Measurements from ENCODE around the gene TUBGCP6. TPM values are rescaled to one million over a fixed set of nuclear protein-coding genes. Genes with fewer than 3 reads are reported as not detected.
A peak's percentile ranks its signal among the peaks of the same experiment; 100 is the strongest.

Gene TUBGCP6
- total and polyA plus RNA-seq, 2 donors from 2014 or later = 19.2 to 52.0 TPM

DNA sequence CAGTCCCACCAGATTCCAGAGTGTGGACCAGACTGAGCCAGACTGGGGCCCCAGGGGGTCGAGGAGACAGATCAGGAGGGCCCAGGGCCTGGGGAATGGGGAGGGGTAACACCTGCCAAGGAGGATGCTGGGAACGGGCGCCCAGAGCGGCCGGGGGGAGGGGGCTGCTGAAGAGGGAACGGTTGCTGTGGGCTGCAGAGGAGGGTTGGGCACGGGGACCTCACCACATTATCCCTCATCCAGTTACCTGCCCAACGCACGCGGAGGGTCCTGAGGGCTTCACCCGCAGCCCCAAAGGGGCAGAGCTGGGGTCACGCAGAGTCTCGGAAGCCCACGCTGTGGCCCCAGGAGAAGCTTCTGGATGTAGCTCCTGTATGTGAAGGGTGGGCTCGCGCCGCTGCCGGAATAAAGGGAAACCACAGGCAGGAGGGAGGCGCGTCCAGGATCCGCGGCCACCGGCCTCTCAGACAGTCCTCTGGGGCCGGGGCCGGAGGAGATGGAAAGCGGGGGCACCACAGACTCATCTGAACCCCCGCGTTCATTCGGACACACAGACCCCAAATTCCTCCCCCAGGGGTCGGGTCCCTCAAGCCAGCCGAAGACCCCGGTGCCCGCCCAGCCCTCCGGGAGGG lies 44.9 kb downstream of the TUBGCP6 start:
- Histone ChIP-seq H3K27me3 (ENCODE audit: control insufficient read depth, insufficient read depth, low read length) (no peaks in the 10 kb centered on the region), H3K36me3 (ENCODE audit: control insufficient read depth in 2 of 3, insufficient read depth in 3 of 3, low read length in 3 of 3) (peaks cover 0 to 5% (median 0%) of the 10 kb centered on the region in 3 donors), H3K27ac (ENCODE audit: low read depth in 2 of 2, low read length in 2 of 2) (peak overlapping the region in 1 of 2 donors; percentile 11), H3K9ac (ENCODE audit: low read length in 3 of 3) (peak overlapping the region in 2 of 3 donors; percentile 41 to 48), H3K4me3 (ENCODE audit: low read length in 3 of 3) (peak overlapping the region in 2 of 3 donors; percentile 6 to 55), H3K4me1 (ENCODE audit: control insufficient read depth in 2 of 3, insufficient read depth in 2 of 3, low read depth in 1 of 3, low read length in 3 of 3) (peaks cover 0 to 21% (median 11%) of the 10 kb centered on the region in 3 donors), H3K9me3 (ENCODE audit: control insufficient read depth in 2 of 3, insufficient read depth in 1 of 3, low read length in 3 of 3) (no peaks in the 10 kb centered on the region)
- TF ChIP-seq, protein P1, sequence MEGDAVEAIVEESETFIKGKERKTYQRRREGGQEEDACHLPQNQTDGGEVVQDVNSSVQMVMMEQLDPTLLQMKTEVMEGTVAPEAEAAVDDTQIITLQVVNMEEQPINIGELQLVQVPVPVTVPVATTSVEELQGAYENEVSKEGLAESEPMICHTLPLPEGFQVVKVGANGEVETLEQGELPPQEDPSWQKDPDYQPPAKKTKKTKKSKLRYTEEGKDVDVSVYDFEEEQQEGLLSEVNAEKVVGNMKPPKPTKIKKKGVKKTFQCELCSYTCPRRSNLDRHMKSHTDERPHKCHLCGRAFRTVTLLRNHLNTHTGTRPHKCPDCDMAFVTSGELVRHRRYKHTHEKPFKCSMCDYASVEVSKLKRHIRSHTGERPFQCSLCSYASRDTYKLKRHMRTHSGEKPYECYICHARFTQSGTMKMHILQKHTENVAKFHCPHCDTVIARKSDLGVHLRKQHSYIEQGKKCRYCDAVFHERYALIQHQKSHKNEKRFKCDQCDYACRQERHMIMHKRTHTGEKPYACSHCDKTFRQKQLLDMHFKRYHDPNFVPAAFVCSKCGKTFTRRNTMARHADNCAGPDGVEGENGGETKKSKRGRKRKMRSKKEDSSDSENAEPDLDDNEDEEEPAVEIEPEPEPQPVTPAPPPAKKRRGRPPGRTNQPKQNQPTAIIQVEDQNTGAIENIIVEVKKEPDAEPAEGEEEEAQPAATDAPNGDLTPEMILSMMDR (IDR thresholded peaks at IDR 0.05; ENCODE audit: borderline replicate concordance, extremely low read depth, insufficient read depth) = no peak
- DNase-seq (peak in 2 of 5 donors; percentile 47 to 79), FAIRE-seq (no peak)
- intact Hi-C loops (cut with DNase I) = no loop called here

- intact Hi-C loops (cut with DNase I) = no loop called here
- Histone ChIP-seq H3K36me3 (ENCODE audit: control insufficient read depth in 2 of 3, insufficient read depth in 3 of 3, low read length in 3 of 3) (peaks cover 0 to 7% (median 3%) of the 10 kb centered on the region in 3 donors), H3K27ac (ENCODE audit: low read depth in 2 of 2, low read length in 2 of 2) (no peak overlapping the region), H3K27me3 (ENCODE audit: control insufficient read depth, insufficient read depth, low read length) (no peaks in the 10 kb centered on the region), H3K9me3 (ENCODE audit: control insufficient read depth in 2 of 3, insufficient read depth in 1 of 3, low read length in 3 of 3) (no peaks in the 10 kb centered on the region), H3K4me1 (ENCODE audit: control insufficient read depth in 2 of 3, insufficient read depth in 2 of 3, low read depth in 1 of 3, low read length in 3 of 3) (peaks cover 0 to 16% (median 11%) of the 10 kb centered on the region in 3 donors), H3K9ac (ENCODE audit: low read length in 3 of 3) (no peak overlapping the region), H3K4me3 (ENCODE audit: low read length in 3 of 3) (no peak overlapping the region)
- peak in 1 of 5 donors; percentile 49 for DNase-seq
- FAIRE-seq = no peak
- TF ChIP-seq, protein P1 (IDR thresholded peaks at IDR 0.05; ENCODE audit: borderline replicate concordance, extremely low read depth, insufficient read depth) = no peak
Measured at GRCh38 chr22:50199251-50199721, 45.5 kb downstream of the TUBGCP6 start.

DNA sequence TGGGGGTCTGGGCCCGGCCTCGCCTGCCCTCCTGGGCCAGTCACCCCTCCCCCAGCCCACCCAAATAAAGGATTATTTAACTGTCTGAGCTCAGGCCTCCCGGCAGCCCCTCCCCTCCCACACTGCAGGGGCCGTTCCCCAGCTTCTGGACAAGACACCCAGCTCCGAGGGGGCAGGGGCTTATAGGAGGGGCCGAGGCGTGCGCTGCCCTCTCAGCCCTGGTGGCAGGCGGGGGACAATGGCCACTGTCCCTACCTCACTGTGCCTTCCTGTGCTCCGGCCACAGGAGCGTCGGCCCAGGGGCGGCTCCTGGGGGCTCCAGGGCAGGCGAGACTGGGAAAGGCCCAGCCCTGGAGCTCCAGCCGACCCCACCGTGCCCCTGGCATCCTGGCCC lies 46.2 kb downstream of the TUBGCP6 start:
- TF ChIP-seq, protein P1 (IDR thresholded peaks at IDR 0.05; ENCODE audit: borderline replicate concordance, extremely low read depth, insufficient read depth) = no peak
- Histone ChIP-seq H3K9ac (ENCODE audit: low read length in 3 of 3) (no peak overlapping the region), H3K27me3 (ENCODE audit: control insufficient read depth, insufficient read depth, low read length) (no peaks in the 10 kb centered on the region), H3K36me3 (ENCODE audit: control insufficient read depth in 2 of 3, insufficient read depth in 3 of 3, low read length in 3 of 3) (peaks cover 0 to 8% (median 3%) of the 10 kb centered on the region in 3 donors), H3K4me1 (ENCODE audit: control insufficient read depth in 2 of 3, insufficient read depth in 2 of 3, low read depth in 1 of 3, low read length in 3 of 3) (peaks cover 0 to 16% (median 11%) of the 10 kb centered on the region in 3 donors), H3K27ac (ENCODE audit: low read depth in 2 of 2, low read length in 2 of 2) (no peak overlapping the region), H3K4me3 (ENCODE audit: low read length in 3 of 3) (no peak overlapping the region), H3K9me3 (ENCODE audit: control insufficient read depth in 2 of 3, insufficient read depth in 1 of 3, low read length in 3 of 3) (no peaks in the 10 kb centered on the region)
- DNase-seq (no peak), FAIRE-seq (no peak)
- intact Hi-C loops (cut with DNase I) = no loop called here
